Measurements from ENCODE around the gene ZNF467. TPM values are rescaled to one million over a fixed set of nuclear protein-coding genes. Genes with fewer than 3 reads are reported as not detected.

The ZNF467 gene
- total and polyA plus RNA-seq, 2 donors (not counting 1 experiment from before 2014, with no cell fraction given), result 0.39 to 1.1 TPM

DNA sequence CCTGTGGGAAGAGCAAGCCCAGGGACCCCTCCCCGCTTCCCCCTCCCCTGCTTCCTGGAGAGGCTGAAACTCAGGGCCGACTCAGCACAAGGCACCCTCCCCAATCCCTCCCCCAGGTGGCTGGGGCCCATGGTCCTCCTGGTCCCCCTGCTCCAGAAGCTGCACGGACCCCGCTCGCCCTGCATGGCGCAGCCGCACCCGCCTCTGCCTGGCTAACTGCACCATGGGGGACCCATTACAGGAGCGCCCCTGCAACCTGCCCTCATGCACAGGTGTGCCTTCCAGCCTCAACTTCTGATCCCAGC, 45.1 kb upstream of the ZNF467 start:
- 85% methylated on average over 8 of the region's 9 CpGs for WGBS (ENCODE audit: insufficient coverage)
- TF ChIP-seq EZH2 (IDR thresholded peaks at IDR 0.05; ENCODE audit: borderline replicate concordance, insufficient read depth, low read depth, low read length, poor library complexity, severe bottlenecking), result no peak
- TF ChIP-seq, protein P1, sequence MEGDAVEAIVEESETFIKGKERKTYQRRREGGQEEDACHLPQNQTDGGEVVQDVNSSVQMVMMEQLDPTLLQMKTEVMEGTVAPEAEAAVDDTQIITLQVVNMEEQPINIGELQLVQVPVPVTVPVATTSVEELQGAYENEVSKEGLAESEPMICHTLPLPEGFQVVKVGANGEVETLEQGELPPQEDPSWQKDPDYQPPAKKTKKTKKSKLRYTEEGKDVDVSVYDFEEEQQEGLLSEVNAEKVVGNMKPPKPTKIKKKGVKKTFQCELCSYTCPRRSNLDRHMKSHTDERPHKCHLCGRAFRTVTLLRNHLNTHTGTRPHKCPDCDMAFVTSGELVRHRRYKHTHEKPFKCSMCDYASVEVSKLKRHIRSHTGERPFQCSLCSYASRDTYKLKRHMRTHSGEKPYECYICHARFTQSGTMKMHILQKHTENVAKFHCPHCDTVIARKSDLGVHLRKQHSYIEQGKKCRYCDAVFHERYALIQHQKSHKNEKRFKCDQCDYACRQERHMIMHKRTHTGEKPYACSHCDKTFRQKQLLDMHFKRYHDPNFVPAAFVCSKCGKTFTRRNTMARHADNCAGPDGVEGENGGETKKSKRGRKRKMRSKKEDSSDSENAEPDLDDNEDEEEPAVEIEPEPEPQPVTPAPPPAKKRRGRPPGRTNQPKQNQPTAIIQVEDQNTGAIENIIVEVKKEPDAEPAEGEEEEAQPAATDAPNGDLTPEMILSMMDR (IDR thresholded peaks at IDR 0.05), result no peak
- H3K27me3 ChIP-seq (replicated peaks in 1 of 4; ENCODE audit: control extremely low read depth in 1 of 4, control insufficient read depth in 3 of 4, insufficient read depth in 4 of 4, low read length in 3 of 4), result no peaks in the 10 kb centered on the region
- no peaks in the 10 kb centered on the region for H3K4me1 ChIP-seq (ENCODE audit: control insufficient read depth in 2 of 2, insufficient read depth in 2 of 2, low read length in 2 of 2)
- H3K9ac ChIP-seq (ENCODE audit: low read length), result no peak overlapping the region
- ChIA-PET CTCF (no interaction called here), POLR2A (no interaction called here)
- Mint-ChIP-seq H3K4me3 (no peak overlapping the region), H3K27ac (no peak overlapping the region), H3K4me1 (no peaks in the 10 kb centered on the region), H3K27me3 (peaks cover 2% of the 10 kb centered on the region), H3K9me3 (ENCODE audit: insufficient read depth) (no peaks in the 10 kb centered on the region)
- DNase-seq, result no peak
- H3K36me3 ChIP-seq (replicated peaks in 1 of 2; ENCODE audit: control extremely low read depth in 1 of 2, control insufficient read depth in 1 of 2, extremely low read depth in 1 of 2, insufficient read depth in 2 of 2, low read length in 1 of 2), result no peaks in the 10 kb centered on the region
- H3K9me3 ChIP-seq (ENCODE audit: control extremely low read depth in 1 of 3, control insufficient read depth in 2 of 3, insufficient read depth in 1 of 3, low read length in 2 of 3), result no peaks in the 10 kb centered on the region
- no peak overlapping the region for H3K4me3 ChIP-seq (ENCODE audit: control extremely low read depth in 1 of 5, extremely low read depth in 1 of 5, insufficient read depth in 1 of 5, low read depth in 2 of 5, low read length in 4 of 5)
- H3K79me2 ChIP-seq (ENCODE audit: control insufficient read depth, insufficient read depth, low read length), result no peaks in the 10 kb centered on the region
- ATAC-seq (ENCODE audit: low read depth), result no peak
- no peak overlapping the region for H3K4me2 ChIP-seq (replicated peaks; ENCODE audit: low read depth, low read length, poor library complexity, severe bottlenecking)
- intact Hi-C loops (cut with micrococcal nuclease), result no loop called here
- no peaks in the 10 kb centered on the region for H4K20me1 ChIP-seq (ENCODE audit: control insufficient read depth, insufficient read depth, low read length, poor library complexity, severe bottlenecking)
- H3K27ac ChIP-seq (ENCODE audit: low read length in 2 of 2), result no peak overlapping the region
- no peak overlapping the region for H2AFZ ChIP-seq (ENCODE audit: insufficient read depth, low read depth, low read length, poor library complexity, severe bottlenecking)

DNA sequence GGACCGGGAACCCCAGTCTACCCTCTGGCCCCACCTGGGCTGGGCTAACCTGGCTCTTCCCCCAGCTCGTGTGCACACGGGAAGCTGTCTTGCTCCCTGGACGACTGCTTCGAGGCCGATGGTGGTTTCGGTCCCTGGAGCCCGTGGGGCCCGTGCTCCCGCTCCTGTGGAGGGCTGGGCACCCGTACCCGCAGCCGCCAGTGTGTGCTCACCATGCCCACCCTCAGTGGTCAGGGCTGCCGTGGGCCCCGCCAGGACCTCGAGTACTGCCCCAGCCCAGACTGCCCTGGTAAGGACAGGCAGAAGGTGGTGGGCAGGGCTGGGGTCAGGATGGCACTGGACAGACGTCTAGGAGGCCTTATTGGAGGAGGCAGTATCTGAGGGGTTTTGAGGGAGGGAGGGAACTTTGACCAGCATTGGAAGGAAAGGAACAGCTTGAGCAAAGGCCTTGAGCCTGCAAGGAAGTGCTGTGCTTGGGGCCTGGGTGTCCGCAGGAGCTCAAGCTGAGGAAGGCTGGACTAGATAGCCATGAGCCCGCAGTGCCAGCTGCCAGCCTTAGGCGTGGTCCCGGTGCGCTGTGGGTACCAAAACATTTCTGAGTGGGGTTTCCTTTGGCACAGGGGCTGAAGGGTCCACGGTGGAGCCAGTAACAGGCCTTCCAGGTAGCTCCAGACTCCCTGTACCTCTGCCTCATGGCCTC, 44.6 kb upstream of the ZNF467 start:
- WGBS (ENCODE audit: insufficient coverage), result 91% methylated on average over 22 of the region's 23 CpGs
- ChIA-PET CTCF (no interaction called here), POLR2A (no interaction called here)
- no peak for TF ChIP-seq EZH2 (IDR thresholded peaks at IDR 0.05; ENCODE audit: borderline replicate concordance, insufficient read depth, low read depth, low read length, poor library complexity, severe bottlenecking)
- TF ChIP-seq, protein P1 (IDR thresholded peaks at IDR 0.05), result no peak
- no peaks in the 10 kb centered on the region for H3K9me3 Mint-ChIP-seq (ENCODE audit: insufficient read depth)
- H3K4me3 ChIP-seq (ENCODE audit: control extremely low read depth in 1 of 5, extremely low read depth in 1 of 5, insufficient read depth in 1 of 5, low read depth in 2 of 5, low read length in 4 of 5), result no peak overlapping the region
- no peak overlapping the region for H3K27ac ChIP-seq (ENCODE audit: low read length in 2 of 2)
- H3K79me2 ChIP-seq (ENCODE audit: control insufficient read depth, insufficient read depth, low read length), result no peaks in the 10 kb centered on the region
- no peak overlapping the region for H3K9ac ChIP-seq (ENCODE audit: low read length)
- ATAC-seq (ENCODE audit: low read depth), result no peak
- H4K20me1 ChIP-seq (ENCODE audit: control insufficient read depth, insufficient read depth, low read length, poor library complexity, severe bottlenecking), result no peaks in the 10 kb centered on the region
- H3K4me2 ChIP-seq (replicated peaks; ENCODE audit: low read depth, low read length, poor library complexity, severe bottlenecking), result no peak overlapping the region
- H2AFZ ChIP-seq (ENCODE audit: insufficient read depth, low read depth, low read length, poor library complexity, severe bottlenecking), result no peak overlapping the region
- intact Hi-C loops (cut with micrococcal nuclease), result no loop called here
- H3K27ac Mint-ChIP-seq, result no peak overlapping the region
- H3K4me1 ChIP-seq (ENCODE audit: control insufficient read depth in 2 of 2, insufficient read depth in 2 of 2, low read length in 2 of 2), result no peaks in the 10 kb centered on the region
- H3K27me3 ChIP-seq (replicated peaks in 1 of 4; ENCODE audit: control extremely low read depth in 1 of 4, control insufficient read depth in 3 of 4, insufficient read depth in 4 of 4, low read length in 3 of 4), result no peaks in the 10 kb centered on the region
- H3K4me1 Mint-ChIP-seq, result no peaks in the 10 kb centered on the region
- no peaks in the 10 kb centered on the region for H3K27me3 Mint-ChIP-seq
- no peak for DNase-seq
- H3K36me3 ChIP-seq (replicated peaks in 1 of 2; ENCODE audit: control extremely low read depth in 1 of 2, control insufficient read depth in 1 of 2, extremely low read depth in 1 of 2, insufficient read depth in 2 of 2, low read length in 1 of 2), result no peaks in the 10 kb centered on the region
- no peak overlapping the region for H3K4me3 Mint-ChIP-seq
- H3K9me3 ChIP-seq (ENCODE audit: control extremely low read depth in 1 of 3, control insufficient read depth in 2 of 3, insufficient read depth in 1 of 3, low read length in 2 of 3), result no peaks in the 10 kb centered on the region

All from B cell (primary cell).